AG04450 (cell line): ENCODE results near the gene LAMTOR1. TPM values are rescaled to one million over a fixed set of nuclear protein-coding genes. Genes with fewer than 3 reads are reported as not detected.

Experiments used
- CTCF ChIA-PET: fragments of 300-600, 350-600 bp; formaldehyde crosslinking; extraction: SDS; loops from one replicate; lab custom pipeline; 2022; ENCODE audit warnings: antibody characterized with exemption, inconsistent platforms; lab: Charles Lee
- POLR2A ChIA-PET: fragments of 350-600 bp; formaldehyde crosslinking; extraction: SDS; loops from one replicate; lab custom pipeline; 2021; ENCODE audit warnings: antibody characterized with exemption, inconsistent platforms; lab: Yijun Ruan, JAX
- DNase-seq: peaks from one replicate; pipeline ENCODE4 v3.0.0-alpha.2; 2011; ENCODE audit warnings: low read depth, low spot score
- H3K27ac ChIP-seq: one replicate; pipeline ENCODE4 v1.5.1; 2012; ENCODE audit warnings: low read depth, low read length, control low read depth
- H3K27me3 ChIP-seq: one replicate; pipeline ENCODE4 v1.6.0; 2012; ENCODE audit warnings: low read length; ENCODE audit not compliant: control insufficient read depth, insufficient read depth
- H3K4me3 ChIP-seq: 2 replicates; pipeline ENCODE4 v1.5.1; 2011; ENCODE audit warnings: mild to moderate bottlenecking, low read depth, low read length, control low read depth
- H3K9me3 ChIP-seq: 2 replicates; pipeline ENCODE4 v1.5.1; 2012; ENCODE audit warnings: low read length; ENCODE audit not compliant: control insufficient read depth, insufficient read depth
- CTCF ChIP-seq: IDR thresholded peaks from 2 replicates; pipeline ENCODE4 v1.5.1; 2011; ENCODE audit warnings: low read depth, low read length, control low read depth, inconsistent platforms
- polyA plus RNA-seq: library from polyadenylated mRNA; depleted of rRNA; stranded (reverse); fragments of >200 nt; gene quantifications from 2 replicates; pipeline ENCODE4 v1.2.3, GENCODE V29; 2011; rRNA removed
- small RNA-seq: library from RNA; depleted of rRNA; stranded (forward); fragments of <200 nt; gene quantifications from one replicate; pipeline ENCODE3, GENCODE V24; 2012; ENCODE audit warnings: low read depth; ENCODE audit not compliant: insufficient read length

Gene LAMTOR1
- polyA plus RNA-seq, 1 experiment = 89.1 TPM

GRCh38 chr11:72058416-72059034 is 44.6 kb downstream of the LAMTOR1 start:
- Histone ChIP-seq H3K9me3 (no peaks in the 10 kb centered on the region), H3K4me3 (no peak overlapping the region), H3K27me3 (no peaks in the 10 kb centered on the region), H3K27ac (peak overlapping the region; percentile 87)
- ChIA-PET POLR2A (interaction anchor here (0.6 kb wide), 1 partner anchor 18 kb away, joined by 4 read pairs; no protein-coding TSS in a partner anchor), CTCF (interaction anchor here (0.6 to 2.7 kb wide), 6 partner anchors 11 to 372 kb away, joined by 3 to 10 read pairs (median 4); no protein-coding TSS in a partner anchor)
- no peak for TF ChIP-seq CTCF
- DNase-seq = peak; percentile 59

GRCh38 chr11:72048766-72049460 is 54.2 kb downstream of the LAMTOR1 start:
- no peak for TF ChIP-seq CTCF
- CTCF ChIA-PET = interaction anchor here (1.3 kb wide), 1 partner anchor 25 kb away, joined by 3 read pairs; no protein-coding TSS in a partner anchor
- POLR2A ChIA-PET = no interaction called here
- H3K4me3 ChIP-seq = no peak overlapping the region
- no peak for DNase-seq
- no peaks in the 10 kb centered on the region for H3K27me3 ChIP-seq
- no peaks in the 10 kb centered on the region for H3K9me3 ChIP-seq
- H3K27ac ChIP-seq = no peak overlapping the region

Small RNAs within 50 kb of the gene (small RNA-seq; reads per million reads assigned to genes)
- gene MIR3165 = not detected
- not detected for gene RNU6-72P

Other genes starting within 250 kb of the LAMTOR1 start
- gene DEFB131B, start 224.8 kb downstream of the LAMTOR1 start, polyA plus RNA-seq = not detected in 2 replicates
- 3.1 TPM in 2 replicates for gene XNDC1N, start 174.7 kb downstream of the LAMTOR1 start, polyA plus RNA-seq
- 47.3 and 47.8 TPM in 2 replicates for gene RNF121, start 174.3 kb downstream of the LAMTOR1 start, polyA plus RNA-seq
- gene IL18BP, start 104.4 kb downstream of the LAMTOR1 start, polyA plus RNA-seq = 2.2 and 2.5 TPM in 2 replicates
- 79.5 and 90.7 TPM in 2 replicates for gene NUMA1, start 22.8 kb downstream of the LAMTOR1 start, polyA plus RNA-seq
- gene LRRC51, start 22.4 kb downstream of the LAMTOR1 start, polyA plus RNA-seq = 7.8 and 8.6 TPM in 2 replicates
- gene TOMT, start 2.6 kb upstream of the LAMTOR1 start, polyA plus RNA-seq = not detected in 2 replicates
- 45.7 and 54.5 TPM in 2 replicates for gene ANAPC15, start 9.4 kb upstream of the LAMTOR1 start, polyA plus RNA-seq
- gene FOLR3, start 32.4 kb upstream of the LAMTOR1 start, polyA plus RNA-seq = 0.24 and 0.25 TPM in 2 replicates
- 0.19 and 0.21 TPM in 2 replicates for gene FOLR1, start 88.8 kb upstream of the LAMTOR1 start, polyA plus RNA-seq
- not detected in 2 replicates for gene FOLR2, start 113.5 kb upstream of the LAMTOR1 start, polyA plus RNA-seq
- 79.8 and 85.3 TPM in 2 replicates for gene INPPL1, start 121.5 kb upstream of the LAMTOR1 start, polyA plus RNA-seq
- not detected in 2 replicates for gene PHOX2A, start 140.9 kb upstream of the LAMTOR1 start, polyA plus RNA-seq